Stimulated activated CD8-positive, alpha-beta memory T cell treated with anti-CD3 and anti-CD28 coated beads, Interleukin-4, amount 100 ng/mL, for 1 hour (primary cell): ENCODE data around the gene YBEY.
A peak's percentile ranks its signal among the peaks of the same experiment; 100 is the strongest.
"Not testable (repeated sequence)": the region's sequence is repeated elsewhere in the genome, so short reads cannot be mapped to it uniquely, and the experiment has no call there.

Experiments
- DNase-seq, 2 donors: peaks; one replicate each; pipeline ENCODE4 v3.0.0-alpha.2; 2020; ENCODE audit warnings: low read depth in 2 of 2, low spot score in 1 of 2

YBEY gene, protein sequence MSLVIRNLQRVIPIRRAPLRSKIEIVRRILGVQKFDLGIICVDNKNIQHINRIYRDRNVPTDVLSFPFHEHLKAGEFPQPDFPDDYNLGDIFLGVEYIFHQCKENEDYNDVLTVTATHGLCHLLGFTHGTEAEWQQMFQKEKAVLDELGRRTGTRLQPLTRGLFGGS

DNA sequence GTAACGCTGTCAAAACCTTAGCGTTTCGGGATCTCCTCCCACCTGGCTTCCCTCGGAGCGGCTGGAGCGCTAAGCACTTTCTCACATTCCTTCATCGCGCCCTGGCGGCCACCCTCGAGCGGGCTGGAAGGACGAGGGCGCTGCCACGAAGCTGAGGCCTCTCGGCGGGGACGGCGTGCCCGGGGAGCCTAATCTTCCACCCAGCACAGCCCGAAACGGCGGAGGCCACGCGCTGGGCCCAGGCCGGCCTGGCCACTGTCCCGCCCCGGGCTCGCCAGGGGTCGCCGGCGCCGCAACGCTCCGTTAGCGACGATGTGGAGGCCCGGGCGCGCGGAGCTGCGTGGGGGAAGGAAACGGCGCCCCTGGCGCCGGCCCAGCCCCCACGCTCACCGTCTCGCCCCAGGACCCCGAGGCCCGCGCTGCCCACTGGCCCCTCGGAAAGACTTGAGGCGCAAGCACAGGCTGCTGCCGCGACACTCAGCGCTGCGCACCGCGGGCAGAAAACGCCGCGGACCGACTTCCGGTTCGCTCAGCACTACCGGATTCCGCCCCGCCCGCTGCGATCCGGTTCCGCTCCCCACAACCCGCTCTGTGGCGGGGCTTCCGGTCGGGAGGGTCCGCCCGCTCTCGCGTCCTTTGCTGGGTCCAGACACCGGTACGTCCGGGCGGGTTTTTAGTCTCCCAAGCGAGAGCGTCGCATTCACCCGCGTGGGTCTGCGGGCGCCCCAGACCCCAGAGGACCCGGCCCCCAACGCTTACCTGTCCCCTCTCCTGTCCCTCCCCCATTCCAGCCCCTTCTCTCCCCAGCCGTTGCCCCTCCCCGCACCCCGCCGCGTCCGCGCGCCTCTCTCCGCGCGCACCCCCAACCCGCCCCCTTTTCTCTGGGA, at the start of gene YBEY:
Gene YBEY (plus strand): TSS at position 582 of the 887 bp plus-strand sequence. CDS start 572 bp downstream, outside the sequence.
- DNase-seq: peak; percentile 60 to 67

DNA sequence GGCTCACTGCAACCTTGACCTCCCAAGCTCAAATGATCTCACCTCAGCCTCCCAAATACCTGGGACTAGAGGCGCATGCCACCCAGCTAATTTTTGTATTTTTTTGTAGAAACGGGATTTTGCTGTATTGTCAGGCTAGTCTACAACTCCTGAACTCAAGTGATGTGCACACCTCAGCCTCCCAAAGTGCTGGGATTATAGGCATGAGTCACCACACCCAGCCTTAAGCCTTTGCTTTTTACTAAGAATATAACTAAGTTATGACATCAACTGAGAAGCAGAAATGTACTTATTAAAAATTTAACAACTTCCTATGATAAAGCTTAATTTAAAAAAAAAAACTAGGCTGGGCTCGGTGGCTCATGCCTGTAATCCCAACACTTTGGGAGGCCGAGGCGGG, 48.7 kb upstream of the YBEY start:
- DNase-seq: no peak

- no peak for DNase-seq
These were observed 46.3 kb upstream of the YBEY start for GRCh38 chr21:46239817-46240325.

DNA sequence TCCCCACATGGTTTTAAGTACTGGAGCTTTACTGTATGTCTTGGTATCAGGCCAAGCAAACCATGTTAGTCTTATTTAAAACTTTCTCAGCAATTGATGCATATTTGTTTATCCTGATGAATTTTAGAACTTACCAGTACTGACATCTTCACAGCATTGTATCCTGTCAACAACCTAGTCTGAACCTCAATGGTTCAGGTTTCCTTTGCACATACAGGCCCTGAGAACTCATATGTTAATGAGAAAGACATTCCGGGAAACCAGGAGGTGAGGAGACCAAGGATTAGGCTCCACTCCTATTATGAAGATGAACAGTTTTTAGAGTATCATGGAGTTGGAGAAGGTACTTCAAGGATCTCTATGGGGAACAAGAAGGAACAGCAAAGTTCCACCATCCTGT, 44.6 kb upstream of the YBEY start:
- DNase-seq: not testable (repeated sequence)

GRCh38 chr21:46243325-46243724, 42.8 kb upstream of the YBEY start:
- no peak for DNase-seq

DNA sequence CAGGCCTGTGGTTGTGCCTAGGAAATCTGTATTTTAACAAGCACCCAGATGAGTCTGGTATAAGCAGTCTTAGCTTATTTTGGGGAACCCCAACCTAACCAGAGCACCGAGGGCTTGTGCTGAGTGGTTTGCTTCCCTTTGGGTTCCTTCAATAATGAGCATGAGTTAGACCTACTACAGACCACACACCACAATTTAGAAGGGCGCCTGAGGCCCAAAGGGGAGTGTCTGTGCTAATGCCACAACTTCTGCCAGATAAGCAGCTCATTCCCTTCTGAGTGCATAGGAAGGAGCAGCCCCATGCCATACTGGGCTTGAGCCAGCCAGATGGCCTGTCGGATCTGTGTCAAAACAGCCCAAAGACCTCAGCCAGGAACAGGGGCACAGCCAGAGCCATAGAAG, 42.2 kb upstream of the YBEY start:
- DNase-seq: no peak

- DNase-seq: no peak
These were observed 41.5 kb upstream of the YBEY start for GRCh38 chr21:46244602-46245001.

GRCh38 chr21:46245213-46245915, 40.8 kb upstream of the YBEY start:
- DNase-seq: no peak

DNA sequence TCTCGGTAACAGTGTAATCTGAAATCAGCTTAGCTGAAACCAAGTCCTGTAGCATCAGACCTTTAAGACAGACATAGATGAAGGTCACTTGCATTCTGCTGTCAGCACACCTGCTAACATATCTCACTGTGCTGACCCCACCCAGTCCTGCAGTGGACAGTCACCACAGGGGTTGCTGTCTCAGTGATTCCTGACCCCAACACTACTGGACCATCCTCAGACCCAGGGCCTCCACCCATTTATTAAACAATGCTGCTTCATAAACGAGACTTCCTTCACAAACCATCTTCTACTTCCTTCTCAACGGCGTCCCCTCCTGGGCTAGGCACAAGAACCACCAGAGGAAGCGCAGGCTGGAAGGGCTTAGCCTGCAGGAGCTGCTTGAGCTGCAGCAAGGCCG, 39.8 kb upstream of the YBEY start:
- DNase-seq: no peak

- no peak for DNase-seq
These were observed 38.3 kb upstream of the YBEY start for GRCh38 chr21:46247699-46248421.

GRCh38 chr21:46248422-46248782, 37.7 kb upstream of the YBEY start:
- no peak for DNase-seq

DNA sequence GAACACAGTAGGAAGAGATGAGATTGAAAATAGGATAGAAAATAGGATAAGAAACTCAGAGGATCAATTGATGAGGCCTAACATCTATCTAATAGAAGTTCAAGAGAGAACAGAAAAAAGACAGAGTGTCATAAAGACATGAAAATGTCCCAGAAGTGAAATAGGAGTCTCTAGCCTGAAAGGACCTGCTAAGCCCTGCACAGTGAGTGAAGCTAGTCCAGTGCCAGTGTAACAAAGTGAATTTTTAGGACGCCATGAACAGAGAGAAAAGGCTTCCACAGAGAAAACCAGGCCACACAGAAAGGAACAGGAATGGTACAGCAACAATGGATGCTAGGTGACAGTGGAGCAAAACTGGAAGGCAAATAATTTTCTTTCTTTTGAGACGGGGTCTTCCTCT, 37.3 kb upstream of the YBEY start:
- DNase-seq: no peak

- no peak for DNase-seq
These were observed 35.9 kb upstream of the YBEY start for GRCh38 chr21:46250146-46250725.

- DNase-seq: no peak
These were observed 33.3 kb upstream of the YBEY start for GRCh38 chr21:46252840-46253239.

- no peak for DNase-seq
These were observed 32.5 kb upstream of the YBEY start for GRCh38 chr21:46253610-46254124.

DNA sequence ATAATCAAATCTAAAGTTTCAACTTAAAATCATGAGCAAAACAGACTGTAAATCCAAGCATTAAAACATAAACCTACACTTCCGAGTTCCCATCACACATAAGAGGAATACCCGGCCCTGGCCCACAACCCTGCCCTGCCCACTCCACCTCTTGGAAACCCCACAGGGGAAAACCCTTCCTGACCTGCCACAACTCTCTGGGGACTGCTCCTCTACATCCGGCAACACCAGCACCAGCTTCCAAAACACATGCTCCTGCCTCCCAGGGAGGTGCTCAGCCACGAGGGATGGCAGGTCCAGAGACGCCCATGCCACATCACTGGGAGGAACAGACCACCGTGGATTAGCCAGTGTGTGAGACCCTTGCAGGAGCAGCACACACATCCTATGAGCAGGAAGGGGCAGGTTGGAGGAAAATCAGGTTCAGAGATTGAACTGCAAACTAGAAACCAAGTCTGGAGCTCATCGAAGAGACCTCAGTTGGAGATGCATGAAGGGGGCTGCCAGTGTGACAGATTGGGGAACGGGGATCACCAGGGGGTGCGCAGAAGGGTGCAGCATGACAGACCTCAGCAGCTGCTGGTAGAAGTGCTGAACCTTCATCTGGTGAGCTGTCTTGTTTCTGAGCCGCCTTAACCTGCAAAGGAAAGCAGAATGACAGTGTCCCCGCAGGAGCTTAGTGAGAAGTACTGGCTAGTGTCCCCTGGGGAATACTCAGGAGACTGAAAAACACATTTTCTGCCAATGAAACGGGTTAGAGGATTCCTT, 31.8 kb upstream of the YBEY start:
- DNase-seq: no peak

DNA sequence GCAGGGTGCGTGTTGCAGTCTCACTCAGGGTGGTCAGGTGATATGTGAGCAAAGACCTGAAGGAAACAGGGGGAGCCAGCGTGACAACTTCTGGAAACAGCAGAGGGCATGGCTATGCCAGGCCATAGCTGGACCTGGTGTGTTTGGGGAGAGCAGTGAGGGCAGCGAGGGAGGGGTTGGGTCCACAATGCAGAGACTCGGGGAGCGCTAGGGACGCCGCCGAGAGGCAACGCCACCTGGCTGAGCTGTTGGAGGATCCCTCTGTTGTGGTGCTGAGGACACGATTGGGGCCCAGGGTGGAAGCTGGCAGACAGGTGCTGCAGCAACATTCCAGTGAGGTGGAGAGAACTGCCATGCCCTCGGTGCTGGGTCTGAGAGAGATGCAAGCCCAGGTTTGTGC, 31.0 kb upstream of the YBEY start:
- no peak for DNase-seq

- no peak for DNase-seq
These were observed 30.3 kb upstream of the YBEY start for GRCh38 chr21:46255758-46256337.

DNA sequence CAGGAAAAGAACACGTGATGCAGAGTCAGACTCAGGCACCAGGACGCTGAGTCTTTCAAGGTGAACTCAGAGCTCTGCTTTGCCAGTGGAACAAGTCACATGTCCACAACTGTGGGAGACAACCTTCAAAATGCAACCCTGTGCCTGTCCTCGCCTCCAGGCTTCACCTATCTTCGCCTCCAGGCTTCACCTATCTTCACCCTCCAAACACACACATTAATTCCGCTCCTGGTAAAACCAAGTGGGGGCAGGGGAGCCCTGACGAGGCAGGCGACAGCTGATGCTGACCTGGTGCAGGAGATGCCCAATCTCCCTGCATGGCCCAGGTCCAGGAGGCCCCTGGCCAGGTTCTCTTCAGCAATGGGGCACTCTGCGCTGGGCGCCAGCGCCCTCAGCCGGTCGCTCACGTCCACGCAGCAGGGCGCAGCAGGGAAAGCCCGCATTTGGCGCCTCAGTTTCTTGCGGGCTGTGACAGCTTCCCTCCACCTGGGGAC, 29.6 kb upstream of the YBEY start:
- no peak for DNase-seq
